K562 (cell line): Measurements from ENCODE around the gene GIMAP8. TPM values are rescaled to one million over a fixed set of nuclear protein-coding genes. Genes with fewer than 3 reads are reported as not detected.

Experiments
- ASH1L ChIP-seq: fragments of 450-650 bp; IDR thresholded peaks from 2 replicates; pipeline ENCODE4 v1.6.1; 2018; ENCODE audit warnings: borderline replicate concordance, mild to moderate bottlenecking, low read depth; ENCODE audit not compliant: partially characterized antibody
- BCL6 ChIP-seq: fragments of 250-450 bp; sonication (Bioruptor Pico); IDR thresholded peaks from 2 replicates; pipeline ENCODE4 v1.4.0; 2020
- CHD2 ChIP-seq: IDR thresholded peaks from 2 replicates; pipeline ENCODE4 v1.6.1; 2011; ENCODE audit warnings: low read depth, low read length
- CHD7 ChIP-seq: fragments of 200-600 bp; sonication (generic); IDR thresholded peaks from one replicate; pipeline ENCODE4 v1.6.1; 2012; ENCODE audit warnings: mild to moderate bottlenecking, low read depth, low read length, inconsistent platforms
- GABPA ChIP-seq: fragments of 200-800 bp; sonication (Bioruptor generic); conservative IDR thresholded peaks from 2 replicates; pipeline ENCODE4 v1.6.1; 2016; ENCODE audit warnings: low read depth, missing genetic modification characterization, missing compliant biosample characterization
- MBD1 ChIP-seq: fragments of 250-450 bp; sonication (Bioruptor Pico); IDR thresholded peaks from 2 replicates; pipeline ENCODE4 v1.8.0; 2022; ENCODE audit warnings: inconsistent platforms
- NONO ChIP-seq, 2 experiments: fragments of 200-400 bp in 1 of 2; fragments of 450-650 bp in 1 of 2; formaldehyde crosslinking in 1 of 2; IDR thresholded peaks; 2 replicates each; pipeline ENCODE4 v1.6.1; 2017; ENCODE audit warnings: low read depth in 2 of 2, mild to moderate bottlenecking in 2 of 2, moderate library complexity in 2 of 2, low read length in 1 of 2
- POLR3G ChIP-seq: IDR thresholded peaks from 2 replicates; pipeline ENCODE4 v1.6.1; 2011; ENCODE audit not compliant: insufficient read length, insufficient replicate concordance; ENCODE audit errors: extremely low read depth
- RHOXF2B ChIP-seq: fragments of 250-450 bp; sonication (Bioruptor Pico); conservative IDR thresholded peaks from 2 replicates; pipeline ENCODE4 v1.5.1; 2021
- ZNF23 ChIP-seq: fragments of 250-450 bp; sonication (Bioruptor Pico); IDR thresholded peaks from 2 replicates; pipeline ENCODE4 v1.4.0; 2020; ENCODE audit warnings: mild to moderate bottlenecking
- ZNF778 ChIP-seq: fragments of 450-650 bp; formaldehyde crosslinking; IDR thresholded peaks from 2 replicates; pipeline ENCODE4 v1.4.0; 2020; ENCODE audit warnings: mild to moderate bottlenecking, moderate library complexity
- polyA plus RNA-seq, 8 experiments: library from polyadenylated mRNA; depleted of rRNA in 4 of 8; stranded (reverse) in 5 of 8; unstranded in 3 of 8; fragments of >200 nt; fragmentation: Nextera tagmentation in 2 of 8; fragmentation: Illumina TruSeq in 1 of 8; extraction: Ambion mirVana in 2 of 8; extraction: Trizol in 1 of 8; gene quantifications; 2 replicates each; pipeline versions ENCODE4 v1.2.1 to v1.2.3, GENCODE V29; 2011 to 2014; ENCODE audit warnings: inconsistent platforms in 1 of 8, missing spikeins in 1 of 8
- total RNA-seq, 7 experiments: library from RNA; depleted of rRNA in 6 of 7; stranded (reverse); fragments of >200 nt in 6 of 7; fragmentation: Illumina TruSeq in 2 of 7; extraction: Trizol in 2 of 7; gene quantifications; 2 replicates each; pipeline versions ENCODE4 v1.2.1 to v1.2.3, GENCODE V29; 2011 to 2021; ENCODE audit warnings: low replicate concordance in 1 of 7
- TF ChIP-seq, protein P1 (sequence below): IDR thresholded peaks from 2 replicates; pipeline ENCODE4 v1.6.1; 2011; ENCODE audit warnings: borderline replicate concordance, low read depth, mild to moderate bottlenecking, moderate library complexity, low read length; ENCODE audit not compliant: insufficient read depth, poor library complexity, severe bottlenecking

Gene GIMAP8
- total and polyA plus RNA-seq, 9 of the 15 experiments (the other 6 are each of a cell fraction or from before 2014, with no cell fraction given): not detected

DNA sequence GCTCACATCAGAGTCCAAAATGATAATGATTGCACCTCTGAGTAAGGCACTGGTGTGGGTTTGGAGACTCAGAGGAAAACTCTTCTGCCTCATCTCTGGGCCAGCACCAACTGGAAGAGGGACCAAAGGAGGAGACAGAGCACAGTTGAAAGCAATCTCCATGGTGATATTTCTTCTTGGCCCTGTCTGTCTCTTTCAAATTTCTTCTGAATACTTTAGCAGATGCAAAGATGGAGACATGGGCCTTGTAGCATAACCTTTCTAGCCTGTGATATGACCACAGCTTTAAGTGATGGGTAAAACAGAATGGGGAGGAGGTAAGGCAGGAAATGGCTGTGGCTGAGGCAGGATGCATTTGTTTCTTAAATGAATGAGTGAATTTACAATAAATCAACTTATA is 52.1 kb downstream of the GIMAP8 start (continued):
- TF ChIP-seq CHD7 (no peak), BCL6 (CRISPR knock-in tag) (no peak), RHOXF2B (CRISPR knock-in tag) (no peak), ZNF778 (CRISPR knock-in tag) (no peak), CHD2 (no peak), ZNF23 (no peak), POLR3G (no peak), ASH1L (no peak), MBD1 (CRISPR knock-in tag) (no peak), NONO (IDR thresholded peaks at IDR 0.05; ENCODE audit: low read depth in 2 of 2, low read length in 1 of 2) (no peak), GABPA (tag) (no peak)
- TF ChIP-seq, protein P1, sequence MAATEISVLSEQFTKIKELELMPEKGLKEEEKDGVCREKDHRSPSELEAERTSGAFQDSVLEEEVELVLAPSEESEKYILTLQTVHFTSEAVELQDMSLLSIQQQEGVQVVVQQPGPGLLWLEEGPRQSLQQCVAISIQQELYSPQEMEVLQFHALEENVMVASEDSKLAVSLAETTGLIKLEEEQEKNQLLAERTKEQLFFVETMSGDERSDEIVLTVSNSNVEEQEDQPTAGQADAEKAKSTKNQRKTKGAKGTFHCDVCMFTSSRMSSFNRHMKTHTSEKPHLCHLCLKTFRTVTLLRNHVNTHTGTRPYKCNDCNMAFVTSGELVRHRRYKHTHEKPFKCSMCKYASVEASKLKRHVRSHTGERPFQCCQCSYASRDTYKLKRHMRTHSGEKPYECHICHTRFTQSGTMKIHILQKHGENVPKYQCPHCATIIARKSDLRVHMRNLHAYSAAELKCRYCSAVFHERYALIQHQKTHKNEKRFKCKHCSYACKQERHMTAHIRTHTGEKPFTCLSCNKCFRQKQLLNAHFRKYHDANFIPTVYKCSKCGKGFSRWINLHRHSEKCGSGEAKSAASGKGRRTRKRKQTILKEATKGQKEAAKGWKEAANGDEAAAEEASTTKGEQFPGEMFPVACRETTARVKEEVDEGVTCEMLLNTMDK: no peak
